HepG2 (cell line): ENCODE data around the gene FBLN5. TPM values are rescaled to one million over a fixed set of nuclear protein-coding genes. Genes with fewer than 3 reads are reported as not detected.

Source experiments
- ATAC-seq: fragments of 200-7000 bp; cut with Tn5 transposase; 3 replicates; pipeline ENCODE4 v1.9.1; 2020; ENCODE audit warnings: mild to moderate bottlenecking, moderate library complexity
- BruUV-seq: library from RNA; stranded (reverse); fragments of 400-500 nt; replicated peaks from 2 replicates; lab custom pipeline; 2021; lab: Mats Ljungman, UMichigan
- CTCF ChIA-PET: fragments of 300-600 bp; formaldehyde crosslinking; extraction: SDS; loops from one replicate; lab custom pipeline; 2021; ENCODE audit warnings: low total read pairs, inconsistent platforms, low intra/inter-chr PET ratio; lab: Yijun Ruan, JAX
- POLR2A ChIA-PET: fragments of 350-600 bp; sonication (Branson Sonifier 250); formaldehyde crosslinking; loops from one replicate; lab custom pipeline; 2020; ENCODE audit warnings: antibody characterized with exemption, inconsistent platforms; lab: Yijun Ruan, JAX
- DNase-seq: peaks from one replicate; pipeline ENCODE4 v3.0.0-alpha.2; 2015; ENCODE audit warnings: low spot score
- FAIRE-seq: peaks from 3 replicates; lab custom pipeline; 2011; peaks lifted over from hg19 to GRCh38; lab: Jason Lieb, UNC
- H2AFZ ChIP-seq: one replicate; pipeline ENCODE4 v1.6.1; 2011; ENCODE audit warnings: low read length, inconsistent platforms
- H3K27ac ChIP-seq: fragments of 300-600 bp; 3 replicates; pipeline ENCODE4 v1.8.0; 2011; ENCODE audit warnings: mixed run types, mild to moderate bottlenecking, mixed read lengths, low read length, inconsistent platforms; ENCODE audit not compliant: insufficient read depth; ENCODE audit errors: extremely low read length
- H3K27me3 ChIP-seq, 2 experiments: fragments of 200-600 bp in 1 of 2; 2 replicates in 1 of 2; 3 replicates in 1 of 2; pipeline versions ENCODE4 v1.6.0 to v1.8.0; 2011; ENCODE audit warnings: low read length in 2 of 2, mild to moderate bottlenecking in 2 of 2, moderate library complexity in 2 of 2, inconsistent platforms in 1 of 2; ENCODE audit not compliant: insufficient read depth in 2 of 2, control insufficient read depth in 1 of 2
- H3K36me3 ChIP-seq, 2 experiments: fragments of 200-600 bp in 1 of 2; replicated peaks in 1 of 2; 2 replicates in 1 of 2; 3 replicates in 1 of 2; pipeline versions ENCODE4 v1.5.1 to v1.8.0; 2011; ENCODE audit warnings: low read length in 2 of 2, inconsistent platforms in 1 of 2; ENCODE audit not compliant: insufficient read depth in 2 of 2, control insufficient read depth in 1 of 2
- H3K4me1 ChIP-seq: 2 replicates; pipeline ENCODE4 v1.5.1; 2012; ENCODE audit warnings: low read length, inconsistent platforms; ENCODE audit not compliant: insufficient read depth
- H3K4me2 ChIP-seq: 2 replicates; pipeline ENCODE4 v1.6.0; 2011; ENCODE audit warnings: low read depth, low read length, inconsistent platforms
- H3K4me3 ChIP-seq, 3 experiments: fragments of 200-600 bp in 1 of 3; sonication (generic), shearing (Covaris generic) in 1 of 3; replicated peaks in 1 of 3; 2 replicates each; pipeline ENCODE4 v1.5.1; 2011 to 2016; ENCODE audit warnings: low read length in 3 of 3, inconsistent platforms in 2 of 3, low read depth in 2 of 3, mild to moderate bottlenecking in 2 of 3, control low read depth in 1 of 3, mixed read lengths in 1 of 3; ENCODE audit not compliant: insufficient read depth in 1 of 3
- H3K79me2 ChIP-seq: one replicate; pipeline ENCODE4 v1.6.1; 2011; ENCODE audit warnings: low read length, inconsistent platforms; ENCODE audit not compliant: insufficient read depth
- H3K9ac ChIP-seq: 2 replicates; pipeline ENCODE4 v1.6.0; 2011; ENCODE audit warnings: mild to moderate bottlenecking, low read depth, low read length, inconsistent platforms; ENCODE audit not compliant: insufficient read depth
- H3K9me3 ChIP-seq: 2 replicates; pipeline ENCODE4 v1.5.1; 2012; ENCODE audit warnings: mild to moderate bottlenecking, low read length
- H4K20me1 ChIP-seq: 2 replicates; pipeline ENCODE4 v1.6.0; 2011; ENCODE audit warnings: inconsistent platforms, mild to moderate bottlenecking, low read length, moderate library complexity; ENCODE audit not compliant: insufficient read depth
- CBX1 ChIP-seq: IDR thresholded peaks from one replicate; pipeline ENCODE4 v1.6.1; 2016; ENCODE audit warnings: antibody characterized with exemption, low read depth
- CBX2 ChIP-seq, 2 experiments: fragments of 200-600 bp in 1 of 2; sonication (generic); formaldehyde crosslinking in 1 of 2; IDR thresholded peaks; 2 replicates each; pipeline versions ENCODE4 v1.7.0 to v1.8.1; 2018 to 2022; ENCODE audit warnings: low read depth in 2 of 2, low read length in 1 of 2, mild to moderate bottlenecking in 1 of 2, missing genetic modification reagents in 1 of 2
- CENPT ChIP-seq: sonication (generic); formaldehyde crosslinking; IDR thresholded peaks from 2 replicates; pipeline ENCODE4 v1.8.0; 2022; ENCODE audit warnings: low read depth, mild to moderate bottlenecking, moderate library complexity, missing genetic modification reagents
- DMAP1 ChIP-seq: IDR thresholded peaks from 2 replicates; pipeline ENCODE4 v1.6.1; 2016
- EZH2 ChIP-seq: conservative IDR thresholded peaks from 2 replicates; pipeline ENCODE4 v1.6.1; 2012; ENCODE audit warnings: mild to moderate bottlenecking, low read depth, low read length, moderate library complexity
- GABPB1 ChIP-seq: IDR thresholded peaks from 2 replicates; pipeline ENCODE4 v1.6.1; 2016; ENCODE audit warnings: mild to moderate bottlenecking, missing genetic modification reagents, moderate library complexity, missing compliant biosample characterization
- HCFC1 ChIP-seq: fragments of 150-350 bp; IDR thresholded peaks from 2 replicates; pipeline ENCODE4 v1.6.1; 2014; ENCODE audit warnings: low read depth, low read length
- PRDM10 ChIP-seq: sonication (generic); formaldehyde crosslinking; IDR thresholded peaks from 2 replicates; pipeline ENCODE4 v1.4.0; 2020; ENCODE audit warnings: low read depth, missing genetic modification reagents
- SETDB1 ChIP-seq: sonication (generic); formaldehyde crosslinking; IDR thresholded peaks from 2 replicates; pipeline ENCODE4 v1.5.1; 2020; ENCODE audit warnings: missing genetic modification reagents, mild to moderate bottlenecking, borderline replicate concordance
- ZBTB34 ChIP-seq: sonication (generic); formaldehyde crosslinking; IDR thresholded peaks from 2 replicates; pipeline ENCODE4 v1.8.0; 2022; ENCODE audit warnings: mild to moderate bottlenecking, missing genetic modification reagents
- ZNF546 ChIP-seq: sonication (generic); formaldehyde crosslinking; conservative IDR thresholded peaks from 2 replicates; pipeline ENCODE4 v1.8.1; 2023; ENCODE audit warnings: mild to moderate bottlenecking, missing genetic modification reagents
- ZNF687 ChIP-seq: sonication (generic); formaldehyde crosslinking; IDR thresholded peaks from 2 replicates; pipeline ENCODE4 v1.5.1; 2020; ENCODE audit warnings: mild to moderate bottlenecking, missing genetic modification reagents, moderate library complexity
- ZNF7 ChIP-seq: IDR thresholded peaks from 2 replicates; pipeline ENCODE4 v1.6.1; 2016; ENCODE audit warnings: missing biosample characterization, missing genetic modification reagents
- ZNF720 ChIP-seq: sonication (generic); formaldehyde crosslinking; IDR thresholded peaks from 2 replicates; pipeline ENCODE4 v1.4.0; 2020; ENCODE audit warnings: missing genetic modification reagents
- WGBS: methylation state at CpG from one replicate; pipeline ENCODE4 v1.1.6; 2017; ENCODE audit warnings: low lambda C conversion rate; 5-methylcytosine and 5-hydroxymethylcytosine counted together
- in situ Hi-C: cut with HindIII; loops from 2 replicates; pipeline ENCODE4 v1.10.0; 2017; ENCODE audit warnings: low pct_unique_long_range_greater_than_20kb; ENCODE audit not compliant: extremely low pct_ligation_motif_present
- intact Hi-C: fragments of 100-400 bp; cut with micrococcal nuclease; formaldehyde crosslinking; loops from one replicate; pipeline ENCODE4 v1.10.0; 2022; ENCODE audit not compliant: unreplicated experiment
- polyA plus RNA-seq, 8 experiments: library from polyadenylated mRNA; depleted of rRNA in 3 of 8; stranded (reverse) in 7 of 8; unstranded in 1 of 8; fragments of >200 nt; fragmentation: Illumina TruSeq in 4 of 8; extraction: Trizol in 4 of 8; gene quantifications; 2 replicates each; pipeline versions ENCODE4 v1.2.1 to v1.2.3, GENCODE V29; 2011 to 2016; ENCODE audit warnings: low read depth in 4 of 8, missing spikeins in 1 of 8, mixed read lengths in 1 of 8; ENCODE audit not compliant: insufficient read depth in 1 of 8
- total RNA-seq, 5 experiments: library from RNA; depleted of rRNA; stranded (reverse); fragments of >200 nt; fragmentation: Illumina TruSeq; extraction: Trizol; gene quantifications; 2 replicates each; pipeline ENCODE4 v1.2.3, GENCODE V29; 2016; ENCODE audit warnings: low read depth in 1 of 5

FBLN5 gene
- total and polyA plus RNA-seq, 2 of the 13 experiments (the other 11 are each of a cell fraction or from before 2014, with no cell fraction given) = 0.38 to 0.77 TPM

- Histone ChIP-seq H3K79me2 (no peaks in the 10 kb centered on the region), H3K9me3 (no peaks in the 10 kb centered on the region), H3K27ac (no peak overlapping the region), H3K4me3 (peak overlapping the region; percentile 54 to 68 (median 65)), H3K36me3 (no peaks in the 10 kb centered on the region), H3K4me1 (peaks cover 31% of the 10 kb centered on the region), H4K20me1 (no peaks in the 10 kb centered on the region), H2AFZ (no peak overlapping the region), H3K9ac (peak overlapping the region; percentile 44; the same call in 1 of the 2 replicates), H3K27me3 (peaks cover 5 to 29% of the 10 kb centered on the region in 2 experiments), H3K4me2 (peak overlapping the region; percentile 90)
- peak; percentile 62 for ATAC-seq
- 5% methylated on average over 16 of the region's 38 CpGs for WGBS
- CTCF ChIA-PET = no interaction called here
- no TSS peak for BruUV-seq
- in situ Hi-C loops (no loop called here), intact Hi-C loops (loop anchor here (5.0 kb wide), 1 partner anchor 50 kb away; no protein-coding TSS in a partner anchor)
- FAIRE-seq = no peak
- POLR2A ChIA-PET = interaction anchor here (1.4 to 1.6 kb wide), 2 partner anchors 11 kb away, joined by 4 to 6 read pairs; no protein-coding TSS in a partner anchor
- DNase-seq = no peak
- TF ChIP-seq DMAP1 (CRISPR knock-in tag) (no peak), CBX1 (no peak), PRDM10 (CRISPR knock-in tag) (no peak), ZNF720 (CRISPR knock-in tag) (no peak), CENPT (CRISPR knock-in tag) (no peak), ZNF546 (CRISPR knock-in tag) (no peak), EZH2 (peak; percentile 66), ZNF7 (CRISPR knock-in tag) (no peak), GABPB1 (CRISPR knock-in tag) (no peak), SETDB1 (CRISPR knock-in tag) (no peak), CBX2 (IDR thresholded peaks at IDR 0.05; ENCODE audit: low read depth, low read length) (peak; percentile 95; the same call in 1 of the 2 replicates), CBX2 (CRISPR knock-in tag; IDR thresholded peaks at IDR 0.05; ENCODE audit: low read depth) (no peak), ZBTB34 (CRISPR knock-in tag) (no peak), HCFC1 (no peak), ZNF687 (CRISPR knock-in tag) (0 out of 2 replicates have a peak, but pooled peaks have one; percentile 12)
These were observed 646 bp downstream of the FBLN5 start for GRCh38 chr14:91946622-91947474.
